Muscle of arm (tissue), 12 donors: ENCODE measurements around the gene DENND1A. TPM values are rescaled to one million over a fixed set of nuclear protein-coding genes. Genes with fewer than 3 reads are reported as not detected.
A peak's percentile ranks its signal among the peaks of the same experiment; 100 is the strongest.

Experiments used
- DNase-seq: peaks from one replicate; pipeline ENCODE4 v3.0.0-alpha.2; 2013
- polyA plus RNA-seq, 12 donors: library from polyadenylated mRNA; unstranded; fragments of 120-200 nt; gene quantifications; one replicate each; pipeline ENCODE4 v1.2.1, GENCODE V29; 2013; ENCODE audit not compliant: insufficient read length in 12 of 12

DENND1A gene
- polyA plus RNA-seq, 12 donors: 12.7 to 19.4 (median 13.7) TPM; not detected in 1

DNA sequence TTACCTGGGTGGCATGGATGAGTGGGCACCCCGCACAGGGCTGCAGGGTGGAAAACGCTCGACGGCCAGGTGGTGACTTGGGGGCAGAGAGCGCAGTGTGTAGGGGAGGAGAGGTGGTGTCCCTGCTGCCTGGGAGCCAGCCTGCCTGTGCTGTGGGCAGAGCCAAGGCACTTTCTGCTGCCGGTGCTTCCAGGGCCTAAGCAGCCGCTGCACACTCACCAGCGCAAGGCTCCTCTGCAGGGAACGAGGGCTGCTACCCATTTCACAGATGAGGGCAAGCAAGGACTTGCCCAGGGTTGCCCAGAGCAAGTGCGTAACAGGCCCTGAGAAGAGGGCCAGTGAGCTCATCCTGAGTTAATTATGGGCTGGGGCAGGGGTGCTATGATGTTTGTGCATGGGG lies 511.4 kb downstream of the DENND1A start:
- DNase-seq: no peak

DNA sequence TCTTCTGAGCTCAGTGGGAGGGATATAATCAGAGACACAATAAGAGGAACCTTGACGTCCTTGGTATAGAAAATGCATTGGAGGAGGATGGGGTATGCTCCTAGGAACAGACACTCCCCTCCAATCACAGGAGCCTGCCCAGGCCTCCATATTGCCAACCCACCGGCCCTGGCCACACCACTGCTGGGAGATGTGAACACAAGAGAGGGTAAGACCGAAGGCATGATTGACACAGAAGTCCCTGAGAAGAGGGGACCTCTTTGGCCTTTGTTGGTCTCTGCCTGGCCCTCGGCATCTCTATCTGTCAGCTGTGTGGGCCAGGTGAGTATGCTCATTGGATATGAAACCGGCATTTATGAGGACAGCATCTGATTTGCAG lies 511.9 kb downstream of the DENND1A start:
- DNase-seq: no peak

- DNase-seq: no peak
These were observed 512.5 kb downstream of the DENND1A start for GRCh38 chr9:123417289-123418051.

- no peak for DNase-seq
These were observed 513.8 kb downstream of the DENND1A start for GRCh38 chr9:123416176-123416575.

DNA sequence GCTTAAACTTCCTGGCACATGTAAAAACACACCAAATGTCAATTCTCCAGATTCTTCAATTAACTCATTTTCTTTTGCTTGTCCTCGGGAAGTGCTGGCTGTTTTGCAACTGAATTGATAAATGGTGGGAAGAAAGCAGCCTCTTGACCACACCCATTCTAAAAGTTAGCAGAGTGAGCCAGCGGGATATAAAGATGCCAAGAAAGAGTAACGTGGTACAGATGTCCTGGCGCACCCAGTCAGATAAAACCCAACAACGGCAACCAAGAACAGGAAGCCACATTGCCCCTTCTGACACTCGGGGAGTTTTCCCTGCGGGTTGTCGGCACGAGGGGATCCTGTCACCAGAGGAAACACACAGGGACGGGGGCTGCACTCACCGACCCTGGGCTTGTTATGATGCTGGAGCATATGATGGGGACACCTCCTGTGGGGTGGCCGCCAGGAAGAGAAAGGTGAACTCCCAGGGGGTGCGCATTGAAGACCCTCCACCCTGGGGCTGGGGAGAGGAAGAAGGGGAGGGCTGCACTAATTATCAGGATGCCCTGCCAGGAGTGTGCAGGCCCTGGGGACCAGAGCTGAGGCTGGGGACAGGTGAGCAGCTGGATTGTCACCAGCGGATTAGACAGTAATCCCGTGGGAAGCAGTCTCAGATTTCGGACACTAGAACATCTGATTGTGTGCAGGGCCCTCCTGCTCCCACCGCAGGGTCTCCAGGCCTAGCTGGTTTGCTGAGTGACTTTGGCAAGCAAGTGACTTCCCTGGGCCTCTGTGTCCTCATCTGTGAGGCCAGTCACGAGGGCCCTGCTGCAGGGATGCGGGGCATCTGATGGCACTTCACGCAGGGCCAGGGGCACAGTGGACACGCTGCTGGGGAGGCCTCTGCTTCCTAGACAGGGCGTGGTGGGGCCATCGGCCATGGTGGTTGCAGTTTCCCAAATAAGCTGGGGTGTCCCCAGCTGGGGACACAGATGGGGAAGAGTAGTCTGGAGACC lies 514.7 kb downstream of the DENND1A start:
- DNase-seq: no peak

GRCh38 chr9:123414204-123414603 lies 515.7 kb downstream of the DENND1A start:
- no peak for DNase-seq

DNA sequence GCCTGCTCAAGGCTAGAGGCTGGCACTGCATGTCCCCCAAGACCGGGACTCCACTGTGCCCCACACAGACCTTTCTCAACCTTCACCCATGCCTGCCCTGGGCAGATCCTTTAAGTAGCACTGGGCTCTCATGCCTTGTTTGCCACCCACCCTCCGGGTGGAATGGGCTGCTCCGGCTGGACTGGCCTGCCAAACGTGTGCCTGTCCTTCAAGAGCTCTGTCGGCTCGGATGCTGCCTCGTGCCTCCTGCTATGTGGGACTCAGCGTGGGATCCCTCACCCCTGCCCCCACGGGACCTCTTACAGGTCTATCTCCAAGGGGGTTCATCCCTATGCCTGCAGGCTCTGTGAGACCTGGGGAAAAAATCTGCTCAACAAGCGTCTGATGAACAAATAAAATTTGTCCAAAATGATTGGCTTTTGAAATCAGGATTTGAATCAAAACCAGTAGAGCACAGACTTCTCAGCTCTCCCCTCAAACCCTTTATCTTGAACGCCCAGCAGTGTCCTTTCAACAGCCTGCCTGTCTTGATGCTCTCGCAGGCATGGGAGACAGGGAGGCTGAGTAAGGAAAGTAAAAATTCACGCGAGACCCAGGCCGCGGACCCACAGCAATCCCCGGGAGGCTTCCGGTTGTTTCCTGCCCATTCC lies 517.6 kb downstream of the DENND1A start:
- no peak for DNase-seq

- no peak for DNase-seq
These were observed 518.3 kb downstream of the DENND1A start for GRCh38 chr9:123411636-123412035.

- no peak for DNase-seq
These were observed 518.7 kb downstream of the DENND1A start for GRCh38 chr9:123411191-123411590.

DNA sequence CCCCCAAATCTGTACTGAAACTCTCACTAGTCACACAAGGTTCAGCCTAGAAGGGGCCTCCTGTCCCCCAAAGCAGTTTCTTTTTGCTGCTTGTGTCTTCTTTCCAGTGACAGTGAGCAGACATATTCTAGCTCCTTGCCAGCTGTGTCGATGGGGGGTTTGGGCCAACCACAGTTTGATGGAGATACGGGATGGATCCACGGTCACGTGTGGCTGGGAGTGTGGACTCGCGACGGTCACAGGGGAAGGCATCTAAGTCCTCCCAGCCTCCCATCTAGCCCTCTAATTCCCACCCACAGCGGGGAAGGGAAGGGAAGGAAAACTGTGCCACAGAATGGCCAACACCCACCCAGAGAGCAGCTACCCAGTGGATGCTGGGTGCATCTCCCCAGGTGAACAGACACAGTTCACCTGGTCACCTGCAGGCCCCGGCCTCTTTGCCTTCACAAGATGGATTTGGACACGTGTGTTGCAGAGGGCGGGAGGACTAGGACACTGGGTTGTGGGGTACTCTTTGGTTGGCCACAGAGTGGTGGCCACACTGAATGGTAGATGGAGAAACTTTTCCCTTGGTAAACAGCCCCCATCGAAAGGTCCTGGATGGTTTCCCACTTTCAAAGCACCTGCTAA lies 519.5 kb downstream of the DENND1A start:
- no peak for DNase-seq

DNA sequence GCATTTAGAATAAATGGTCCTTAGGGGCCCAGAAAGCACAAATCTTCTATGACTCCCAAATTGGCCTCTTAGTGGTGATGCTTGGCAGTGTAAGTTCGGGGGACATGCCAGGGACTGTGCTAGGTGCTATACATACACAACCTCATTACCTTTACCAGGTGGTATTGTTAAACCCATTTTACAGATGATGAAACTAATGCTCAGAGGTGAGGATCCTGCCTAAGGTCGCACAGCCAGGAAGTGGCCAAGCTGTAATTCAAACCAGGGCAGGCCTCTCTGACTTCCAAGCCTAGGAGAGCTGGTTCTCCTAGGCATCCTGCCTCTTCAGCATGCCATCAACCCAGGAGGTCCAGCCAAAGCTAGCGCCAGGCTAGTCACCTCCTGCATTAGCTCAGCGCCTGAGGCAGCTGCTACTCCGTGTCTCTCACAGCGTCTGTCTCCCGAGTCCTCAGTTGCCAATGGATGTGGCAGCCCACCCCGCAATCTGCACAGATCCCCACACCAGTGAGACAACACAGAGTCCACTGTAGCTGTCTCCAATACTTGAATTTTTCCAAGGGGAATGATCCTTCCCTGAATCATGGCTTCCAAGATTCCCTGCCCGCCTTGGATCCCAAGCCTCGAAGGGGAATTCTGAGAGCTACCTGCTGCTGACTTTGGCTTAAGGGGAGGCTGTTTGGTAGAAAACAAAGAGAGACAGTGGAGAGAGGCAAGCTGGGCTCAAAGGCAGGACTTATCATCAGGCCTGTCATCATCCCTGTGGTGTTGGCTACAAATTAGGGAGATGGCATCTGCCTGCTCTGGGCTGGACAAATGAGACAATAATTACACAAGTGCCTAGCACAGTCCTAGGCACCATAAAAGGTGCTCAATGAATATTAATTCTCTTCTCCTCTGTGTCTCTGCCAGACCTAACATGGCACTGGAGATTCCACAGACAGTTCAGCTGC lies 521.3 kb downstream of the DENND1A start:
- no peak for DNase-seq

DNA sequence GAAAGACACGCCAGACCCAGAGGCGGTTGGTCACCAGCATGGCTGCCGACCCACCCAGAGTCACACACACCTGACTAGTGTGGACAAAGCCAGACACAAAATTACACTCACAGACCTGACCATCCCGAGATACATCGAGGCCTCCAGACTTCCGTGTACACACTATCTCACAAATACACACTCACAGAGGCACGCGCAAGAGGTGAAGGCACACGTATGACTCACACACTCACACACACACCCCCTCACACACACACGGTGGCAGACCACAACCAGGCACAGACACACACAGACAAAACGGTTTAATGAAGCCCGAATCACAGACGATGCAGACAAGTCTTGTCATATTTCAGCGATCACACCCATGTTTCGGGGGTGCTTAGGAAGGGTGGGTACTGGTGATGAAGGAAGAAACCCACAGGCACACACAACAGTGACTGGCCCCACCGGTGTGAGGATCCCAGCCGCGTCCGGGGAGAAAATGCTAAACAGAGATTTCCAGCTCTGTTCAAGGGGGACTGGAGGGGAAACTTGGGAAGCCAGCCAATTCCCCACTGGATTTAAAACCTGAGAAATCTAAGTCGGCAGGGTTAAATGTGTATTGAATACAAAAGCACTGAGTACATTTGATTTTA lies 522.6 kb downstream of the DENND1A start:
- no peak for DNase-seq

DNA sequence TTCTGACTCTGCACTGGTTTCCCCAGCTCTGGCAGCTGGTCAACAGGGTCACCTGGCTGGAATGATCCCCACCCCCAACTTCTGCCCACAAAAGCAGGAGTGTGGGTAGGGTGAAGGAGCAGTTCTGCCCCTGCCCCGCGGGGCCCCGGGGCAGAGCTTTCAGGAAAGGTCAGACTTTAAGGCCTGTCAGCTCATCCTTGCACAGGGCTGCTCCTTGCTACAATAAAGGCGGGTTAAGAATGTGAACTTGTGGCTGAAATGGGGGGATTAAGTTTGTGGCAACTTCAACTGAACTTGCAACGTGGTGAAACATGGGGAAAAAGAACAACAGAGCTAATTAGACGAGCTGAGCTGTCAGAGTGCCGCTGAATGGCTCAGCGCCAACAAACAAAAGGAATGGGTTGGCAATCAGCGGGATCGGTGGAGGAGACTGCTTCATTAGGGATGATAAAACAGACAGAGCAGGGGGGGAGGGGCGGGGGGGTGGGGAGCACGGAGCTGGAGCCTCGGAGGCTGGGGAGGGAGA lies 523.2 kb downstream of the DENND1A start:
- no peak for DNase-seq

- DNase-seq: no peak
These were observed 523.9 kb downstream of the DENND1A start for GRCh38 chr9:123406016-123406415.

DNA sequence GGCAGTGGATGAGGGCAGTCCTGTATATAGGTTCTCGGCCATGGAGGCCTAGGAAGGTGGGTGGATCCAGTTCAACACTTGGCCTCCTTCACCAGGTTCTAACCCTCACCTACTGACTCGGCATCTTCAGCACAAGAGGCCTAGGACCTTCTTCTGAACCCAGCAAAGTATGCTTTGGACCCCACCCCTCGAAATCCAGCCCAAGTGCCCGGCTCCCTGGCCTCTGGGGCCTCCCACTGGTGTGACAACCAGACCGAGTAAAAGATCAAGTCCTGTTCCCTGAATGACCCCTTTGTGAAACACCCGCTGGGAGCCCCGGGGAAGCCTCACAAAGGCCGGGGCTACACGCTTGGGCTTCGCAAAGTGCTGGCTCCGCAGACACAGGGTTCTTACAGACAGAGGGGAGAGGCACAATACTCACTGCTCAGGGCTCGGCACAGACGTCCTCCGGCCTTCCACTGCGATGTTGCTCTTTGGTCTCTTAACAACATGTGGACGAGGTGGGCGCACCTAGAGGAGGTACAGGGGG lies 526.9 kb downstream of the DENND1A start:
- no peak for DNase-seq

DNA sequence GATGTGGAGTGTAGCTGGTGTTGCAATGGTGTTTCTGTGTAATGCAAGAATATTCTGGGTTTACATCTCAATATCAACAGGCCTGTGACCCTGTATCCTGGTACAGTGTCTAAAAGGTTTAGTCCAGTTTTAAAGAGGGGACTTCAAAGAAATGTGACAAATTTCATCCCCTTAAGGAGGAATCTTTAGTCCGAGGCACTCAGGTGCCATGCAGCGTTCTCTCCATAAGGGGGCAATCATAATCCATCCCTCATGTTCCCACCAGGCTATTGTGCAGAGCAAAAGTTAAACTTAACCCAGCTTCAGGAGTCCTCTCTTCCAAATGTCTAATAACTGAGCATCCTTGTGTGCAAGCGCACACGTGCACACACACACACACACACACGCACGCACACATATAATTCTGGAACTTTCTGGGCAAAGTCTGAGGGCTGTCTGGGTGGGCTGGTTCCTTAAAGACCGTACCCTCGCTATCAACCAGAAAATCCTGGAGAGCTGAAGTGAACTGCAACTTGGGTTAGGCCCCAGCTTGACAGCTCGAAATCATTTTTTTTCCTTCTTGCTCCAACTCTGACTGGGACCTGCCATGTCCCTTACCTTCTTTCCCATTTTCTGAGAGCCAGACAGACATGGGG lies 527.9 kb downstream of the DENND1A start:
- peak; percentile 55 for DNase-seq

- DNase-seq: no peak
These were observed 528.9 kb downstream of the DENND1A start for GRCh38 chr9:123400926-123401503.

DNA sequence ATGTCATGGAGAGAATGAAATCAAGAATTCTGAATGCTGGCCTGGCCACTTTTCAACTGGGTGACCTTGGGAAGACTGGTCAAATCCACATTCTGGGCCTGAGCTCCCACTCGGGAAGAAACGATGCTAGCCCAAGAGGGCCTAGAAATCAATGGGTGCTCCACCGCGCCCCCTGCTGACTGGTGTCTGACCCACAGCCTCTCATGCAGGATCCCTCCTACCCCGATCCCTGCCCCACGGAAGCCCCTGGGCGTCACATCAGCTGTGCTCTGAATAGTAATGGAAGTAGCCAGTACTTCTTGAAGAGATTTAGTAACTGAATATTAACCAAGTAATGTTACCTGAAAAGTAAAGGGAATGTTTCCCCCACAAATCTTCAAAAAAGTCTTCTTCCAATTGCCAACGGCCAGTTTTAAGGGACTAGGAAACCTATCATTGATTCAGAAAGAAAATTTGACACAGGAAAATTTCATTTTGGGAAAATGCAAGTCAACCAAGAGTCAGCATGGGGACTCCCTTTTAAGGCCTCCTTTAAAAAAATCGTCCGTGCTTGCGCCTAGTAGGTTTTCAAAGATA lies 530.0 kb downstream of the DENND1A start:
- DNase-seq: no peak
